ENCODE measurements around the gene FIBCD1.
"Not testable (repeated sequence)": the region's sequence is repeated elsewhere in the genome, so short reads cannot be mapped to it uniquely, and the experiment has no call there.

Gene FIBCD1

DNA sequence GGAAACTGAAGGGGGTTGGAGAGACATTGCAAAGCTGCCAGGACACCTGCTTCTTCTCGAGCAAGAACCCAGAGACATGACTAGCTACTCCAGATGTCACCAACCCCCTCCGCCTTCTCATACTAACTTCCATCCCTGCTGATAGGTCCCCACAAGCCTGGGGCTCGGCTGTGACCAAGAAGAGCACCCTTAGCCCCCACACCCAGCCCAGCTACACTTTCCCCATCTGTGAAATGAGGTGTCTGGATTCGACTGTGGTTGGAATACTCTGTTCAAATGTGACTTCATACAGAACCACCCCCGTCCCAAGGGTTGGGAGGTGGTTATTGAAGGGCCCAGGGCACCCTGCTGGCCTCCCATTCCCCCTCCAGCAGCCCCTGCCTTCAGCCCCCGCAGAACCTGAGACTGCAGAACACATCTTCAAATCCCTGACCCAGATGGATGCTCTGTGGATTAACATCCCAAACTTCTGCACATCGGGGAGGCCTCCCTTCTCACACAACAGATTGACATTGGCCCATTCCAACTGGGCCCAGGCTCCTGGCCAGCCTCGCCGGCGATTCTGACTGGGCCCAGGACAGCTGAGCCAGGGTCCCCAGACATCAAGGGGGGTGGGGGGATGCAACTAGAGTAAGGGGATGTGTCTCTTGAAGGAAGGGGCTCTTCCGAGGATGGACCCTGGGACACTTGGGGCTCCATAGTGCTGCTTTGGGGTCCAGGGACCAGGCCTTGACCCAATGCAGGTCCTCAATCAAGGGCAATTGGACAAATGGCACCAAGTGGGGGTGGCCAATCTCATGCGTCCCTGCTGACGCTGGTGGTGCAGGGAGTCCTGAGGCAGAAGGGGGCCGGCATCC lies 21.7 kb upstream of the FIBCD1 start:
- TF ChIP-seq SPI1 (IDR thresholded peaks at IDR 0.05; ENCODE audit: borderline replicate concordance, low read depth), result no peak
- no peak for TF ChIP-seq POLR2AphosphoS5 (IDR thresholded peaks at IDR 0.05; ENCODE audit: low read depth)
- TF ChIP-seq, protein P1, sequence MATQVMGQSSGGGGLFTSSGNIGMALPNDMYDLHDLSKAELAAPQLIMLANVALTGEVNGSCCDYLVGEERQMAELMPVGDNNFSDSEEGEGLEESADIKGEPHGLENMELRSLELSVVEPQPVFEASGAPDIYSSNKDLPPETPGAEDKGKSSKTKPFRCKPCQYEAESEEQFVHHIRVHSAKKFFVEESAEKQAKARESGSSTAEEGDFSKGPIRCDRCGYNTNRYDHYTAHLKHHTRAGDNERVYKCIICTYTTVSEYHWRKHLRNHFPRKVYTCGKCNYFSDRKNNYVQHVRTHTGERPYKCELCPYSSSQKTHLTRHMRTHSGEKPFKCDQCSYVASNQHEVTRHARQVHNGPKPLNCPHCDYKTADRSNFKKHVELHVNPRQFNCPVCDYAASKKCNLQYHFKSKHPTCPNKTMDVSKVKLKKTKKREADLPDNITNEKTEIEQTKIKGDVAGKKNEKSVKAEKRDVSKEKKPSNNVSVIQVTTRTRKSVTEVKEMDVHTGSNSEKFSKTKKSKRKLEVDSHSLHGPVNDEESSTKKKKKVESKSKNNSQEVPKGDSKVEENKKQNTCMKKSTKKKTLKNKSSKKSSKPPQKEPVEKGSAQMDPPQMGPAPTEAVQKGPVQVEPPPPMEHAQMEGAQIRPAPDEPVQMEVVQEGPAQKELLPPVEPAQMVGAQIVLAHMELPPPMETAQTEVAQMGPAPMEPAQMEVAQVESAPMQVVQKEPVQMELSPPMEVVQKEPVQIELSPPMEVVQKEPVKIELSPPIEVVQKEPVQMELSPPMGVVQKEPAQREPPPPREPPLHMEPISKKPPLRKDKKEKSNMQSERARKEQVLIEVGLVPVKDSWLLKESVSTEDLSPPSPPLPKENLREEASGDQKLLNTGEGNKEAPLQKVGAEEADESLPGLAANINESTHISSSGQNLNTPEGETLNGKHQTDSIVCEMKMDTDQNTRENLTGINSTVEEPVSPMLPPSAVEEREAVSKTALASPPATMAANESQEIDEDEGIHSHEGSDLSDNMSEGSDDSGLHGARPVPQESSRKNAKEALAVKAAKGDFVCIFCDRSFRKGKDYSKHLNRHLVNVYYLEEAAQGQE (IDR thresholded peaks at IDR 0.05; ENCODE audit: insufficient replicate concordance, low read depth), result no peak
- TF ChIP-seq GABPA (IDR thresholded peaks at IDR 0.05; ENCODE audit: low read depth), result no peak
- TF ChIP-seq, protein P2, sequence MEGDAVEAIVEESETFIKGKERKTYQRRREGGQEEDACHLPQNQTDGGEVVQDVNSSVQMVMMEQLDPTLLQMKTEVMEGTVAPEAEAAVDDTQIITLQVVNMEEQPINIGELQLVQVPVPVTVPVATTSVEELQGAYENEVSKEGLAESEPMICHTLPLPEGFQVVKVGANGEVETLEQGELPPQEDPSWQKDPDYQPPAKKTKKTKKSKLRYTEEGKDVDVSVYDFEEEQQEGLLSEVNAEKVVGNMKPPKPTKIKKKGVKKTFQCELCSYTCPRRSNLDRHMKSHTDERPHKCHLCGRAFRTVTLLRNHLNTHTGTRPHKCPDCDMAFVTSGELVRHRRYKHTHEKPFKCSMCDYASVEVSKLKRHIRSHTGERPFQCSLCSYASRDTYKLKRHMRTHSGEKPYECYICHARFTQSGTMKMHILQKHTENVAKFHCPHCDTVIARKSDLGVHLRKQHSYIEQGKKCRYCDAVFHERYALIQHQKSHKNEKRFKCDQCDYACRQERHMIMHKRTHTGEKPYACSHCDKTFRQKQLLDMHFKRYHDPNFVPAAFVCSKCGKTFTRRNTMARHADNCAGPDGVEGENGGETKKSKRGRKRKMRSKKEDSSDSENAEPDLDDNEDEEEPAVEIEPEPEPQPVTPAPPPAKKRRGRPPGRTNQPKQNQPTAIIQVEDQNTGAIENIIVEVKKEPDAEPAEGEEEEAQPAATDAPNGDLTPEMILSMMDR (IDR thresholded peaks at IDR 0.05; ENCODE audit: insufficient read depth, low read length), result no peak
- Histone ChIP-seq H3K4me3 (replicated peaks; ENCODE audit: insufficient read depth, low read length) (no peak overlapping the region), H3K27me3 (ENCODE audit: insufficient read depth, poor library complexity, severe bottlenecking) (no peaks in the 10 kb centered on the region), H3K27ac (replicated peaks) (no peak overlapping the region)
- DNase-seq (ENCODE audit: low read depth in 1 of 2, low spot score in 1 of 2), result no peak

DNA sequence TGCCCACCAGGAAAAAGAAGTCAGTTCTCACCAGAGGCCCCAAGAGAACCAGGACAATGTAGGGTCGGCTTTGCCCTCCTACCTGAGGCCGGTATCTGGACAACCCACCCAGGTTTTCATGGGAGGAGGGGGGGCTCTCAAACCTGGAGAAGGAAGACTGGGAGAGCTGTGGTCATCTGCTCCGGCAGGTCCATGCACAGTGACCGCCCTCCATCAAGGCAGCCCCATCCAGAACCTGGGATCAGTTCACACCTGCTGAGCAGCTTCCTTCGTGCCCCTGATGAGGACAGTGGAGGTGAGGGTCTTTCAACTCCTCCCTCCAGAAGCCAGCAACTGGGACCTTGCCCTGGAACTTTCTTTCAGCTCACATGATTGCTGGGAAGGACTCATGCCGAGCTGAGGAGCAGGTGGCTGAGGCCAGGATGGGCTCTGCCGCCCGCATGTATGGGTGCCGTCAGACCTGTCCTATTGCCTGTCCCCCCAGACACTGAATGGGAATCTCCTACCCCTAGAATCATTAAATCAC lies 20.8 kb upstream of the FIBCD1 start:
- no peak for TF ChIP-seq SPI1 (IDR thresholded peaks at IDR 0.05; ENCODE audit: borderline replicate concordance, low read depth)
- no peak for TF ChIP-seq POLR2AphosphoS5 (IDR thresholded peaks at IDR 0.05; ENCODE audit: low read depth)
- TF ChIP-seq, protein P2 (IDR thresholded peaks at IDR 0.05; ENCODE audit: insufficient read depth, low read length), result no peak
- no peak for TF ChIP-seq GABPA (IDR thresholded peaks at IDR 0.05; ENCODE audit: low read depth)
- TF ChIP-seq, protein P1 (IDR thresholded peaks at IDR 0.05; ENCODE audit: insufficient replicate concordance, low read depth), result no peak
- DNase-seq (ENCODE audit: low read depth in 1 of 2, low spot score in 1 of 2), result no peak
- H3K4me3 ChIP-seq (replicated peaks; ENCODE audit: insufficient read depth, low read length), result no peak overlapping the region
- H3K27me3 ChIP-seq (ENCODE audit: insufficient read depth, poor library complexity, severe bottlenecking), result no peaks in the 10 kb centered on the region
- H3K27ac ChIP-seq (replicated peaks), result no peak overlapping the region

DNA sequence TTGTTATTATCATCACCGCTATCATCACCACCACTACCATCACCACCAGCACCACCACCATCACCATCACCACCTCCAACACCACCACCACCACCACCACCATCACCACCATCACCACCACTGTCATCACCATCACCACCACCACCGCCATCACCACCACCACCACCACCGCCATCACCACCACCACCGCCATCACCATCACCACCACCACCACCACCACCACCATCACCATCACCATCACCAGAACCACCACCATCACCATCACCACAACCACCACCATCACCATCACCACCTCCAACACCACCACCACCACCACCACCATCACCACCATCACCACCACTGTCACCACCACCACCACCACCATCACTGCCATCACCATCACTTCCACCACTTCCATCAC lies 19.5 kb upstream of the FIBCD1 start:
- not testable (repeated sequence) for H3K27ac ChIP-seq (replicated peaks); DNase-seq (ENCODE audit: low read depth in 1 of 2, low spot score in 1 of 2); H3K27me3 ChIP-seq (ENCODE audit: insufficient read depth, poor library complexity, severe bottlenecking); H3K4me3 ChIP-seq (replicated peaks; ENCODE audit: insufficient read depth, low read length)

DNA sequence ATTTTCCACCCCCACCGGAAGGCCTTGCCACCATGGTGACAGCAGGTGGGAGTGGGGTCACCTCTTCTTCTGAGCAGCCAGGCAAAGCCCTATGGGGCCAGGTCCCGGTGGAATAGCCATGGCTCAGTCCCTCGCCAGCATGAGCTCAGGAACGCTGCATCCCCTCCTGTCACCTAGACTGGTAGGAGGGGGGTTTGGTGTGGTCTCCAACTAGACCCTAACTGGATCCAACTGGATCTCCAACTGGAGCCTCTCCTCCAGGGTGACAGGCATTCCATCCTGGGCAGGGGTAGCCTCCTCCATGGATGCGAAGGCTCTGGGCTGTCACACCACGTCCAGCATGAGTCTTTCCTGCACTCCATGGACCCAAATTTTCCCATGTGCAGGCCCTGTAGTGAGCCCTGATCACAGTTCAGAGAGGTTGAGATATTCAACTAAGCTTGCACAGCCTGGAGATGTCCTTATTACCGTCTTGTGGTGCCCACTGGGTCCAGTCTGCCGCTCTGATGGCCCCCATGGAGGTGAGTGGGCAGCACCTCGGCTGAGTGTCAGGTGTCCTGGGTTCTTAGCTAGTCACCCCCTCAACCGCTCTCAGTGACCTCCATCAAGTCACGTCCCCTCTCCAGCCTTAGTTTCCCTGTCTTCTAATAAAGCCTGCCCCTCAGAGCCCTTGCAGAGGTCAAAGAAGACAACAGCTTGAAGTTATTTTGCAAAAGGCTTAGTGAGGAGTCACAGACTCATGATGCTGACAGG lies 18.6 kb upstream of the FIBCD1 start:
- H3K27ac ChIP-seq (replicated peaks), result no peak overlapping the region
- DNase-seq (ENCODE audit: low read depth in 1 of 2, low spot score in 1 of 2), result no peak
- no peak overlapping the region for H3K4me3 ChIP-seq (replicated peaks; ENCODE audit: insufficient read depth, low read length)
- TF ChIP-seq, protein P2 (IDR thresholded peaks at IDR 0.05; ENCODE audit: insufficient read depth, low read length), result no peak
- no peak for TF ChIP-seq POLR2AphosphoS5 (IDR thresholded peaks at IDR 0.05; ENCODE audit: low read depth)
- TF ChIP-seq, protein P1 (IDR thresholded peaks at IDR 0.05; ENCODE audit: insufficient replicate concordance, low read depth), result no peak
- no peak for TF ChIP-seq GABPA (IDR thresholded peaks at IDR 0.05; ENCODE audit: low read depth)
- no peak for TF ChIP-seq SPI1 (IDR thresholded peaks at IDR 0.05; ENCODE audit: borderline replicate concordance, low read depth)
- no peaks in the 10 kb centered on the region for H3K27me3 ChIP-seq (ENCODE audit: insufficient read depth, poor library complexity, severe bottlenecking)
